ENCODE measurements around the gene DIDO1. TPM values are rescaled to one million over a fixed set of nuclear protein-coding genes. Genes with fewer than 3 reads are reported as not detected.

The DIDO1 gene
- total RNA-seq, 1 experiment from 2014 or later: 120 TPM

GRCh38 chr20:62890444-62890843 is 35.9 kb downstream of the DIDO1 start:
- no peaks in the 10 kb centered on the region for H3K4me1 ChIP-seq
- H3K36me3 ChIP-seq (ENCODE audit: control insufficient read depth, insufficient read depth, low read length): peaks cover 12% of the 10 kb centered on the region
- POLR2A ChIA-PET: interaction anchor here (0.5 kb wide), 1 partner anchor 825 kb away, joined by 4 read pairs; the partner anchor contains the start of gene TAF4
- CTCF ChIA-PET: no interaction called here
- no peak for DNase-seq
- H3K27me3 Mint-ChIP-seq (ENCODE audit: insufficient read depth, unreplicated experiment): no peaks in the 10 kb centered on the region
- H3K36me3 Mint-ChIP-seq (ENCODE audit: insufficient read depth, unreplicated experiment): peaks cover 100% of the 10 kb centered on the region
- H3K4me1 Mint-ChIP-seq (ENCODE audit: low read depth, unreplicated experiment): no peaks in the 10 kb centered on the region
- no peak for TF ChIP-seq CTCF (IDR thresholded peaks at IDR 0.05; ENCODE audit: insufficient read depth in 1 of 2, low read depth in 1 of 2, low read length in 1 of 2, severe bottlenecking in 1 of 2, unreplicated experiment in 1 of 2)
- no peak overlapping the region for H3K4me3 Mint-ChIP-seq (ENCODE audit: unreplicated experiment)
- no TSS peak for BruUV-seq (replicated peaks)
- H3K9me3 Mint-ChIP-seq (ENCODE audit: unreplicated experiment): no peaks in the 10 kb centered on the region
- H3K9me3 ChIP-seq: no peaks in the 10 kb centered on the region
- intact Hi-C loops (cut with micrococcal nuclease; ENCODE audit: unreplicated experiment): no loop called here
- no peaks in the 10 kb centered on the region for H3K27me3 ChIP-seq (replicated peaks; ENCODE audit: control insufficient read depth, insufficient read depth, low read length)
- H3K4me3 ChIP-seq (ENCODE audit: low read depth, low read length): no peak overlapping the region
- H3K27ac Mint-ChIP-seq (ENCODE audit: unreplicated experiment): no peak overlapping the region

DNA sequence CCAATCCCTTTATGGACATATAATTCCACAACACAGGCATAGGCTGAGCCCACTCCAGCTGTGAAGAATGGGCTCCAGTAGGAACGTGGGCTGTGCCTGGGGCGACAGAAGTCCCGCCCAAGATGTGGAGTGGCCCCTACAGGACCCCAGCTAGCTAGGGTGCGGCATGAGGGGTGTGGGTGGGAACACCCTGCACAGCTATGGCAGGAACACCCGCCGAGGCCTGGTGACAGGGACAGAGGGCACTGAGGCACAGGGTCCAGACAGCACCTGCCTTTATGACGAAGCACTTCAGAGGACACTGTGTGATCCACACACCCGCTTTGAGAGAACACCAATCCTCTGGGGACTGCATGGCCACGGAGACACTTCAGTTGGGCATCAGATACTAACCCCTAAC is 36.4 kb downstream of the DIDO1 start:
- CTCF ChIA-PET: interaction anchor here (0.6 kb wide), 2 partner anchors 96 to 119 kb away, joined by 3 to 5 read pairs; no protein-coding TSS in a partner anchor
- no peaks in the 10 kb centered on the region for H3K4me1 Mint-ChIP-seq (ENCODE audit: low read depth, unreplicated experiment)
- H3K27ac Mint-ChIP-seq (ENCODE audit: unreplicated experiment): no peak overlapping the region
- H3K9me3 Mint-ChIP-seq (ENCODE audit: unreplicated experiment): no peaks in the 10 kb centered on the region
- Histone ChIP-seq H3K27me3 (replicated peaks; ENCODE audit: control insufficient read depth, insufficient read depth, low read length) (no peaks in the 10 kb centered on the region), H3K9me3 (no peaks in the 10 kb centered on the region), H3K4me1 (no peaks in the 10 kb centered on the region), H3K4me3 (ENCODE audit: low read depth, low read length) (no peak overlapping the region), H3K36me3 (ENCODE audit: control insufficient read depth, insufficient read depth, low read length) (peaks cover 12% of the 10 kb centered on the region)
- BruUV-seq (replicated peaks): no TSS peak
- intact Hi-C loops (cut with micrococcal nuclease; ENCODE audit: unreplicated experiment): no loop called here
- peaks cover 100% of the 10 kb centered on the region for H3K36me3 Mint-ChIP-seq (ENCODE audit: insufficient read depth, unreplicated experiment)
- H3K27me3 Mint-ChIP-seq (ENCODE audit: insufficient read depth, unreplicated experiment): no peaks in the 10 kb centered on the region
- no peak for DNase-seq
- TF ChIP-seq CTCF (IDR thresholded peaks at IDR 0.05; ENCODE audit: insufficient read depth in 1 of 2, low read depth in 1 of 2, low read length in 1 of 2, severe bottlenecking in 1 of 2, unreplicated experiment in 1 of 2): no peak
- POLR2A ChIA-PET: no interaction called here
- H3K4me3 Mint-ChIP-seq (ENCODE audit: unreplicated experiment): no peak overlapping the region

DNA sequence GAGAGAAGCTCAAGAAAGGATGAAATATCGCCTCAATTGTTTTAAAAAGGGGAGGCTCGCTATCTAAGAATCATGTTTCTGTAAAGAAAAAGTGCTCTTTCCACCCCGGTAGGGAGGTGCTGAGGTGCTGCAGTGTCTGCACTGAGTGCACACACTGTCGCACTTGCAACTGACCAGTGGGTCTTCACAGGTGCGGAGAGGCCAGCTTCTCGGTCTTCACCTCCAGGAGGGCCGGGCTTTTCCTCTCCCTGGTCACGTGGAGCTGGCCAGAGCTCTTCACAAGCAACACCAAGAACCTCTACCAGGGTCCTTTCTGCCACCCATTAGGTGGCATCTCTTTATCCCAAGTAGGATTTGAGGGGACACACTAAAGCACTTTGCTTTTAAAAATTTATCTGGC is 36.9 kb downstream of the DIDO1 start:
- Histone ChIP-seq H3K4me3 (ENCODE audit: low read depth, low read length) (no peak overlapping the region), H3K9me3 (no peaks in the 10 kb centered on the region), H3K27me3 (replicated peaks; ENCODE audit: control insufficient read depth, insufficient read depth, low read length) (no peaks in the 10 kb centered on the region), H3K36me3 (ENCODE audit: control insufficient read depth, insufficient read depth, low read length) (peaks cover 12% of the 10 kb centered on the region), H3K4me1 (no peaks in the 10 kb centered on the region)
- intact Hi-C loops (cut with micrococcal nuclease; ENCODE audit: unreplicated experiment): no loop called here
- no peak for TF ChIP-seq CTCF (IDR thresholded peaks at IDR 0.05; ENCODE audit: insufficient read depth in 1 of 2, low read depth in 1 of 2, low read length in 1 of 2, severe bottlenecking in 1 of 2, unreplicated experiment in 1 of 2)
- H3K4me3 Mint-ChIP-seq (ENCODE audit: unreplicated experiment): no peak overlapping the region
- no TSS peak for BruUV-seq (replicated peaks)
- no peaks in the 10 kb centered on the region for H3K27me3 Mint-ChIP-seq (ENCODE audit: insufficient read depth, unreplicated experiment)
- CTCF ChIA-PET: interaction anchor here (0.6 kb wide), 2 partner anchors 95 to 119 kb away, joined by 3 to 5 read pairs; no protein-coding TSS in a partner anchor
- no peak overlapping the region for H3K27ac Mint-ChIP-seq (ENCODE audit: unreplicated experiment)
- DNase-seq: no peak
- no peaks in the 10 kb centered on the region for H3K4me1 Mint-ChIP-seq (ENCODE audit: low read depth, unreplicated experiment)
- no peaks in the 10 kb centered on the region for H3K9me3 Mint-ChIP-seq (ENCODE audit: unreplicated experiment)
- POLR2A ChIA-PET: interaction anchor here (0.6 kb wide), 1 partner anchor 12 kb away, joined by 3 read pairs; no protein-coding TSS in a partner anchor
- H3K36me3 Mint-ChIP-seq (ENCODE audit: insufficient read depth, unreplicated experiment): peaks cover 100% of the 10 kb centered on the region

Data from Caco-2 (cell line).